HEK293 (cell line): ENCODE data around the gene CENPA.

Source experiments
- BCL11A ChIP-seq: fragments of 450-650 bp; formaldehyde crosslinking; IDR thresholded peaks from 2 replicates; pipeline ENCODE4 v1.5.1; 2016; ENCODE audit warnings: low read depth, missing biosample characterization, missing genetic modification characterization
- MEIS1 ChIP-seq: sonication (generic); formaldehyde crosslinking; IDR thresholded peaks from 2 replicates; pipeline ENCODE4 v1.8.1; 2022; ENCODE audit warnings: missing genetic modification reagents, mild to moderate bottlenecking, borderline replicate concordance
- PRDM1 ChIP-seq: fragments of 450-650 bp; formaldehyde crosslinking; IDR thresholded peaks from 2 replicates; pipeline ENCODE4; 2016; ENCODE audit warnings: missing biosample characterization, missing genetic modification characterization
- SP2 ChIP-seq: fragments of 450-650 bp; formaldehyde crosslinking; IDR thresholded peaks from 2 replicates; pipeline ENCODE4 v1.5.1; 2016; ENCODE audit warnings: missing biosample characterization, missing genetic modification characterization
- TCF7L2 ChIP-seq: IDR thresholded peaks from 2 replicates; pipeline ENCODE4 v1.6.1; 2011; ENCODE audit warnings: low read depth, mild to moderate bottlenecking, inconsistent platforms, low read length, moderate library complexity, borderline replicate concordance
- ZNF2 ChIP-seq: fragments of 450-650 bp; formaldehyde crosslinking; IDR thresholded peaks from 2 replicates; pipeline ENCODE4 v1.5.1; 2016; ENCODE audit warnings: missing biosample characterization, missing genetic modification characterization
- ZNF510 ChIP-seq: fragments of 450-650 bp; formaldehyde crosslinking; IDR thresholded peaks from 2 replicates; pipeline ENCODE4 v1.5.1; 2018; ENCODE audit warnings: mild to moderate bottlenecking, missing genetic modification characterization, missing biosample characterization; ENCODE audit not compliant: insufficient replicate concordance
- ZNF514 ChIP-seq: fragments of 450-650 bp; formaldehyde crosslinking; IDR thresholded peaks from 2 replicates; pipeline ENCODE4 v1.5.1; 2016; ENCODE audit warnings: missing biosample characterization, missing genetic modification characterization
- ZNF624 ChIP-seq: fragments of 450-650 bp; formaldehyde crosslinking; IDR thresholded peaks from 2 replicates; pipeline ENCODE4 v1.5.1; 2017; ENCODE audit warnings: missing biosample characterization, missing genetic modification characterization
- ZNF629 ChIP-seq: fragments of 450-650 bp; formaldehyde crosslinking; IDR thresholded peaks from 2 replicates; pipeline ENCODE4 v1.5.1; 2017; ENCODE audit warnings: missing biosample characterization, missing genetic modification characterization
- TF ChIP-seq, protein P1 (sequence below): fragments of 450-650 bp; formaldehyde crosslinking; IDR thresholded peaks from 2 replicates; pipeline ENCODE4 v1.5.1; 2017; ENCODE audit warnings: missing biosample characterization, missing genetic modification characterization
- TF ChIP-seq, protein P2 (sequence below): fragments of 450-650 bp; formaldehyde crosslinking; IDR thresholded peaks from 2 replicates; pipeline ENCODE4 v1.5.1; 2016; ENCODE audit warnings: missing biosample characterization, missing genetic modification characterization
- TF ChIP-seq, protein P3 (sequence below): fragments of 450-650 bp; formaldehyde crosslinking; IDR thresholded peaks from 2 replicates; pipeline ENCODE4 v1.5.1; 2016; ENCODE audit warnings: missing biosample characterization, missing genetic modification characterization
- TF ChIP-seq, protein P4 (sequence below): fragments of 450-650 bp; formaldehyde crosslinking; IDR thresholded peaks from 2 replicates; pipeline ENCODE4 v1.5.1; 2016; ENCODE audit warnings: missing biosample characterization, missing genetic modification characterization

DNA sequence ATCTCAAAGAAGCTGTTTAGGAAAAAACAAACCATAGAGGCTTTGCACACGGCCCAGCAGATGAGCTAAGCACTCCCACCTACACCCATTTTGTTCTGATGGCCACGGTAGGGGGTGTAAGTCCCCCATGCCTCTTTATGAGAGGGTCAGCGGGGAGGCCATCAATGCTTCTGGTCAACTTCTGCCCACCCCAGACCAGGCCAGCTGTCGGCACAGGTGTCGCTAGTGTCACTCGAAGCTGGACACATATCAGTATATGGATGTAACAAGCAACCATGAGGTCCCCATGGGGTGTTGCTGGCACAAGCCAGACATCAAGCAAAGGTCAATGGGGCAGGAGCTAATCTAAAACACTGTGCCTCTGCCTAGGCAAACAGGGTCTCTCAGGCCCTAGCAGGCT lies 45.5 kb upstream of the CENPA start:
- TF ChIP-seq, protein P1, sequence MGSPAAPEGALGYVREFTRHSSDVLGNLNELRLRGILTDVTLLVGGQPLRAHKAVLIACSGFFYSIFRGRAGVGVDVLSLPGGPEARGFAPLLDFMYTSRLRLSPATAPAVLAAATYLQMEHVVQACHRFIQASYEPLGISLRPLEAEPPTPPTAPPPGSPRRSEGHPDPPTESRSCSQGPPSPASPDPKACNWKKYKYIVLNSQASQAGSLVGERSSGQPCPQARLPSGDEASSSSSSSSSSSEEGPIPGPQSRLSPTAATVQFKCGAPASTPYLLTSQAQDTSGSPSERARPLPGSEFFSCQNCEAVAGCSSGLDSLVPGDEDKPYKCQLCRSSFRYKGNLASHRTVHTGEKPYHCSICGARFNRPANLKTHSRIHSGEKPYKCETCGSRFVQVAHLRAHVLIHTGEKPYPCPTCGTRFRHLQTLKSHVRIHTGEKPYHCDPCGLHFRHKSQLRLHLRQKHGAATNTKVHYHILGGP (tag by site-specific recombination) = no peak
- TF ChIP-seq ZNF629 (tag by site-specific recombination) (no peak), SP2 (tag by site-specific recombination) (no peak), ZNF510 (tag by site-specific recombination) (no peak), ZNF624 (tag by site-specific recombination) (no peak), MEIS1 (CRISPR knock-in tag) (no peak), TCF7L2 (no peak), BCL11A (tag by site-specific recombination) (no peak), ZNF514 (tag by site-specific recombination) (no peak), ZNF2 (tag by site-specific recombination) (no peak), PRDM1 (tag by site-specific recombination) (no peak)
- TF ChIP-seq, protein P2, sequence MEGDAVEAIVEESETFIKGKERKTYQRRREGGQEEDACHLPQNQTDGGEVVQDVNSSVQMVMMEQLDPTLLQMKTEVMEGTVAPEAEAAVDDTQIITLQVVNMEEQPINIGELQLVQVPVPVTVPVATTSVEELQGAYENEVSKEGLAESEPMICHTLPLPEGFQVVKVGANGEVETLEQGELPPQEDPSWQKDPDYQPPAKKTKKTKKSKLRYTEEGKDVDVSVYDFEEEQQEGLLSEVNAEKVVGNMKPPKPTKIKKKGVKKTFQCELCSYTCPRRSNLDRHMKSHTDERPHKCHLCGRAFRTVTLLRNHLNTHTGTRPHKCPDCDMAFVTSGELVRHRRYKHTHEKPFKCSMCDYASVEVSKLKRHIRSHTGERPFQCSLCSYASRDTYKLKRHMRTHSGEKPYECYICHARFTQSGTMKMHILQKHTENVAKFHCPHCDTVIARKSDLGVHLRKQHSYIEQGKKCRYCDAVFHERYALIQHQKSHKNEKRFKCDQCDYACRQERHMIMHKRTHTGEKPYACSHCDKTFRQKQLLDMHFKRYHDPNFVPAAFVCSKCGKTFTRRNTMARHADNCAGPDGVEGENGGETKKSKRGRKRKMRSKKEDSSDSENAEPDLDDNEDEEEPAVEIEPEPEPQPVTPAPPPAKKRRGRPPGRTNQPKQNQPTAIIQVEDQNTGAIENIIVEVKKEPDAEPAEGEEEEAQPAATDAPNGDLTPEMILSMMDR (tag by site-specific recombination) = no peak
- TF ChIP-seq, protein P3, sequence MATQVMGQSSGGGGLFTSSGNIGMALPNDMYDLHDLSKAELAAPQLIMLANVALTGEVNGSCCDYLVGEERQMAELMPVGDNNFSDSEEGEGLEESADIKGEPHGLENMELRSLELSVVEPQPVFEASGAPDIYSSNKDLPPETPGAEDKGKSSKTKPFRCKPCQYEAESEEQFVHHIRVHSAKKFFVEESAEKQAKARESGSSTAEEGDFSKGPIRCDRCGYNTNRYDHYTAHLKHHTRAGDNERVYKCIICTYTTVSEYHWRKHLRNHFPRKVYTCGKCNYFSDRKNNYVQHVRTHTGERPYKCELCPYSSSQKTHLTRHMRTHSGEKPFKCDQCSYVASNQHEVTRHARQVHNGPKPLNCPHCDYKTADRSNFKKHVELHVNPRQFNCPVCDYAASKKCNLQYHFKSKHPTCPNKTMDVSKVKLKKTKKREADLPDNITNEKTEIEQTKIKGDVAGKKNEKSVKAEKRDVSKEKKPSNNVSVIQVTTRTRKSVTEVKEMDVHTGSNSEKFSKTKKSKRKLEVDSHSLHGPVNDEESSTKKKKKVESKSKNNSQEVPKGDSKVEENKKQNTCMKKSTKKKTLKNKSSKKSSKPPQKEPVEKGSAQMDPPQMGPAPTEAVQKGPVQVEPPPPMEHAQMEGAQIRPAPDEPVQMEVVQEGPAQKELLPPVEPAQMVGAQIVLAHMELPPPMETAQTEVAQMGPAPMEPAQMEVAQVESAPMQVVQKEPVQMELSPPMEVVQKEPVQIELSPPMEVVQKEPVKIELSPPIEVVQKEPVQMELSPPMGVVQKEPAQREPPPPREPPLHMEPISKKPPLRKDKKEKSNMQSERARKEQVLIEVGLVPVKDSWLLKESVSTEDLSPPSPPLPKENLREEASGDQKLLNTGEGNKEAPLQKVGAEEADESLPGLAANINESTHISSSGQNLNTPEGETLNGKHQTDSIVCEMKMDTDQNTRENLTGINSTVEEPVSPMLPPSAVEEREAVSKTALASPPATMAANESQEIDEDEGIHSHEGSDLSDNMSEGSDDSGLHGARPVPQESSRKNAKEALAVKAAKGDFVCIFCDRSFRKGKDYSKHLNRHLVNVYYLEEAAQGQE (tag by site-specific recombination) = no peak
- TF ChIP-seq, protein P4, sequence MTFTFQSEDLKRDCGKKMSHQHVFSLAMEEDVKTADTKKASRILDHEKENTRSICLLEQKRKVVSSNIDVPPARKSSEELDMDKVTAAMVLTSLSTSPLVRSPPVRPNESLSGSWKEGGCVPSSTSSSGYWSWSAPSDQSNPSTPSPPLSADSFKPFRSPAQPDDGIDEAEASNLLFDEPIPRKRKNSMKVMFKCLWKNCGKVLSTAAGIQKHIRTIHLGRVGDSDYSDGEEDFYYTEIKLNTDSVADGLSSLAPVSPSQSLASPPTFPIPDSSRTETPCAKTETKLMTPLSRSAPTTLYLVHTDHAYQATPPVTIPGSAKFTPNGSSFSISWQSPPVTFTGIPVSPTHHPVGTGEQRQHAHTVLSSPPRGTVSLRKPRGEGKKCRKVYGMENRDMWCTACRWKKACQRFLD (tag by site-specific recombination) = no peak
